Measurements from ENCODE around the gene SPOP. TPM values are rescaled to one million over a fixed set of nuclear protein-coding genes. Genes with fewer than 3 reads are reported as not detected.
A peak's percentile ranks its signal among the peaks of the same experiment; 100 is the strongest.

Gene SPOP
- total RNA-seq, 4 donors from 2014 or later: 44.3 to 147 (median 99.0) TPM

DNA sequence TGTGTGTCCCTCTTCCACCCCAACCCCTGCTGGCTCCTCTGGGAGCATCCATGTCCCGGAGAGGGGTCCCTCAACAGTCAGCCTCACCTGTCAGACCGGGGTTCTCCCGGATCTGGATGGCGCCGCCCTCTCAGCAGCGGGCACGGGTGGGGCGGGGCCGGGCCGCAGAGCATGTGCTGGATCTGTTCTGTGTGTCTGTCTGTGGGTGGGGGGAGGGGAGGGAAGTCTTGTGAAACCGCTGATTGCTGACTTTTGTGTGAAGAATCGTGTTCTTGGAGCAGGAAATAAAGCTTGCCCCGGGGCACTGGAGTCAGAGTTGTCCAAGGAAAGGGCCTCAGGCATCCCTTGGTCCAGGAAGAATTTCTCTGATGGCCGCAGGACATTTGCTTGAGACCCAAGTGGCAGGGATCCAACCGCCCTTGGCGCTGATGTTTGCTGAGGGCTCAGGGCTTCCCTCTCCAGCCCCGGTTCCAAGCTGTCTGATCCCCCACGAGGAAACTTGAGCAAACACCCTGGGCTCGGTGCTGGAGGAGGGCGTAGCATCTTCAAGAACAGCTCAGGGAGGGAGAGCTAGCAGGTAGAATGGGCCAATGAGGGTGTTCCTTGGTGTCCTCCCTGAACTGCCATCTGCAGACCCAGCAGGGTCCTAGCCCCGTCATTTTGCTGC is 97.7 kb downstream of the SPOP start:
- Histone ChIP-seq H3K9me3 (no peaks in the 10 kb centered on the region), H3K4me1 (peaks cover 9 to 13% of the 10 kb centered on the region in 2 donors), H3K27ac (no peak overlapping the region), H3K27me3 (no peaks in the 10 kb centered on the region), H3K36me3 (no peaks in the 10 kb centered on the region), H3K4me3 (no peak overlapping the region)
- intact Hi-C loops (cut with DNase I; ENCODE audit: low total_unique reads): no loop called here
- TF ChIP-seq, protein P1, sequence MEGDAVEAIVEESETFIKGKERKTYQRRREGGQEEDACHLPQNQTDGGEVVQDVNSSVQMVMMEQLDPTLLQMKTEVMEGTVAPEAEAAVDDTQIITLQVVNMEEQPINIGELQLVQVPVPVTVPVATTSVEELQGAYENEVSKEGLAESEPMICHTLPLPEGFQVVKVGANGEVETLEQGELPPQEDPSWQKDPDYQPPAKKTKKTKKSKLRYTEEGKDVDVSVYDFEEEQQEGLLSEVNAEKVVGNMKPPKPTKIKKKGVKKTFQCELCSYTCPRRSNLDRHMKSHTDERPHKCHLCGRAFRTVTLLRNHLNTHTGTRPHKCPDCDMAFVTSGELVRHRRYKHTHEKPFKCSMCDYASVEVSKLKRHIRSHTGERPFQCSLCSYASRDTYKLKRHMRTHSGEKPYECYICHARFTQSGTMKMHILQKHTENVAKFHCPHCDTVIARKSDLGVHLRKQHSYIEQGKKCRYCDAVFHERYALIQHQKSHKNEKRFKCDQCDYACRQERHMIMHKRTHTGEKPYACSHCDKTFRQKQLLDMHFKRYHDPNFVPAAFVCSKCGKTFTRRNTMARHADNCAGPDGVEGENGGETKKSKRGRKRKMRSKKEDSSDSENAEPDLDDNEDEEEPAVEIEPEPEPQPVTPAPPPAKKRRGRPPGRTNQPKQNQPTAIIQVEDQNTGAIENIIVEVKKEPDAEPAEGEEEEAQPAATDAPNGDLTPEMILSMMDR (IDR thresholded peaks at IDR 0.05): no peak
- no peak for TF ChIP-seq POLR2A (IDR thresholded peaks at IDR 0.05)
- no peak for DNase-seq

DNA sequence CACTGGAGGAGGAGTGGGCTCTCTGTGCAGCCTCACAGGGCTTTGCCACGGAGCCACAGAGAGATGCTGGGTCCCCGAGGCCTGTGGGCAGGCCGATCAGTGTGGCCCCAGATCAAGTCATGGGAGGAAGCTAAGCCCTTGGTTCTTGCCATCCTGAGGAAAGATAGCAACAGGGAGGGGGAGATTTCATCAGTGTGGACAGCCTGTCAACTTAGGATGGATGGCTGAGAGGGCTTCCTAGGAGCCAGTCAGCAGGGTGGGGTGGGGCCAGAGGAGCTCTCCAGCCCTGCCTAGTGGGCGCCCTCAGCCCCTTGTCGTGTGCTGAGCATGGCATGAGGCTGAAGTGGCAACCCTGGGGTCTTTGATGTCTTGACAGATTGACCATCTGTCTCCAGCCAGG is 98.4 kb downstream of the SPOP start:
- H3K4me3 ChIP-seq: no peak overlapping the region
- no peaks in the 10 kb centered on the region for H3K27me3 ChIP-seq
- peak overlapping the region in 1 of 2 donors; percentile 31 for H3K27ac ChIP-seq
- no peak for DNase-seq
- no peaks in the 10 kb centered on the region for H3K36me3 ChIP-seq
- intact Hi-C loops (cut with DNase I; ENCODE audit: low total_unique reads): loop anchor here (10.0 kb wide), 1 partner anchor 195 kb away; no protein-coding TSS in a partner anchor
- H3K4me1 ChIP-seq: peaks cover 9 to 13% of the 10 kb centered on the region in 2 donors
- TF ChIP-seq POLR2A (IDR thresholded peaks at IDR 0.05): no peak
- TF ChIP-seq, protein P1 (IDR thresholded peaks at IDR 0.05): no peak
- H3K9me3 ChIP-seq: no peaks in the 10 kb centered on the region

DNA sequence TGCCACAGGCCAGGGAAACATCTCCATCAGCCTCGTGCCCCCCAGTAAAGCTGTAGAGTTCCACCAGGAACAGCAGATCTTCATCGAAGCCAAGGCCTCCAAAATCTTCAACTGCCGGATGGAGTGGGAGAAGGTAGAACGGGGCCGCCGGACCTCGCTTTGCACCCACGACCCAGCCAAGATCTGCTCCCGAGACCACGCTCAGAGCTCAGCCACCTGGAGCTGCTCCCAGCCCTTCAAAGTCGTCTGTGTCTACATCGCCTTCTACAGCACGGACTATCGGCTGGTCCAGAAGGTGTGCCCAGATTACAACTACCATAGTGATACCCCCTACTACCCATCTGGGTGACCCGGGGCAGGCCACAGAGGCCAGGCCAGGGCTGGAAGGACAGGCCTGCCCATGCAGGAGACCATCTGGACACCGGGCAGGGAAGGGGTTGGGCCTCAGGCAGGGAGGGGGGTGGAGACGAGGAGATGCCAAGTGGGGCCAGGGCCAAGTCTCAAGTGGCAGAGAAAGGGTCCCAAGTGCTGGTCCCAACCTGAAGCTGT is 98.9 kb downstream of the SPOP start:
- TF ChIP-seq POLR2A (IDR thresholded peaks at IDR 0.05): no peak
- TF ChIP-seq, protein P1 (IDR thresholded peaks at IDR 0.05): no peak
- no peak overlapping the region for H3K4me3 ChIP-seq
- no peak for DNase-seq
- H3K36me3 ChIP-seq: no peaks in the 10 kb centered on the region
- H3K27ac ChIP-seq: peak overlapping the region in 1 of 2 donors; percentile 31
- no peaks in the 10 kb centered on the region for H3K27me3 ChIP-seq
- no peaks in the 10 kb centered on the region for H3K9me3 ChIP-seq
- peaks cover 9 to 13% of the 10 kb centered on the region in 2 donors for H3K4me1 ChIP-seq
- intact Hi-C loops (cut with DNase I; ENCODE audit: low total_unique reads): loop anchor here (10.0 kb wide), 1 partner anchor 196 kb away; no protein-coding TSS in a partner anchor

DNA sequence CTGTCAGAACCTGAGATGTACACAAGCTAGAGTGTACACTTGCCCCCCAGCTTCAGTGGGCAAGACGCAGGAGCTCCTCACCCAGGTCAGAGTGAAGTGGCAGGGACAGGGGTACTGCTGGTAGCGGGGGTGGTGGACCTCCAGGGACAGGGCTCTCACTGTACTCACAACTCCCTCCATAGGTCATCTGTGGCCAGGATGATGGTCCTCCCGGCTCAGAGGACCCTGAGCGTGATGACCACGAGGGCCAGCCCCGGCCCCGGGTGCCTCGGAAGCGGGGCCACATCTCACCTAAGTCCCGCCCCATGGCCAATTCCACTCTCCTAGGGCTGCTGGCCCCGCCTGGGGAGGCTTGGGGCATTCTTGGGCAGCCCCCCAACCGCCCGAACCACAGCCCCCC is 99.5 kb downstream of the SPOP start:
- Histone ChIP-seq H3K36me3 (no peaks in the 10 kb centered on the region), H3K4me1 (peaks cover 9 to 13% of the 10 kb centered on the region in 2 donors), H3K4me3 (no peak overlapping the region), H3K27ac (peak overlapping the region; percentile 93), H3K9me3 (no peaks in the 10 kb centered on the region), H3K27me3 (no peaks in the 10 kb centered on the region)
- TF ChIP-seq POLR2A (IDR thresholded peaks at IDR 0.05): no peak
- TF ChIP-seq, protein P1 (IDR thresholded peaks at IDR 0.05): no peak
- no peak for DNase-seq
- intact Hi-C loops (cut with DNase I; ENCODE audit: low total_unique reads): loop anchor here (10.0 kb wide), 1 partner anchor 196 kb away; no protein-coding TSS in a partner anchor

DNA sequence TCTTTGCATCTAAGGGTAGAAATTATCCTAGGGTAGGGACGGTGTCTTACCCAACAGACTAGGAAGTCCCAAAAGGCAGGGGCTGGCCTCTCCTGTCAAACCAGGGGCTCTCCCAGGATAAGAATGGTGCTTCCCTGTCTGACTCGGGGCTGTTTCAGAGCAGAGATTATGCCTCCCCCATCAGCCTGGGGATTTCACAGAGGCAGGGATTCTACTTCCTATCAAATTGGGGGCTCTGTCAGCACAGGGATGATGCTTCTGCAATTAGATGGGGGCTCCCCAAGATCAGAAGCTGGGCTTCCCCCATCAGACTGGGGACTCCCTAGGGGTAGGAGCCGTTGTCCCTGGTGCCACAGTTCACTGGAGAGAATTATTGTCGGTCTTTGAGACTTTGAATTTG is 99.9 kb downstream of the SPOP start:
- H3K4me3 ChIP-seq: peak overlapping the region in 1 of 2 donors; percentile 84
- H3K36me3 ChIP-seq: no peaks in the 10 kb centered on the region
- peak overlapping the region; percentile 93 for H3K27ac ChIP-seq
- no peak for DNase-seq
- TF ChIP-seq, protein P1 (IDR thresholded peaks at IDR 0.05): no peak
- no peak for TF ChIP-seq POLR2A (IDR thresholded peaks at IDR 0.05)
- no peaks in the 10 kb centered on the region for H3K9me3 ChIP-seq
- H3K27me3 ChIP-seq: no peaks in the 10 kb centered on the region
- intact Hi-C loops (cut with DNase I; ENCODE audit: low total_unique reads): loop anchor here (10.0 kb wide), 1 partner anchor 197 kb away; no protein-coding TSS in a partner anchor
- peaks cover 9 to 13% of the 10 kb centered on the region in 2 donors for H3K4me1 ChIP-seq
